Central memory CD4-positive, alpha-beta T cell (primary cell): ENCODE results near the gene NRCAM.

Source experiments
- DNase-seq: peaks from one replicate; pipeline ENCODE4 v3.0.0; 2022

The NRCAM gene

GRCh38 chr7:108236681-108237415 is 219.4 kb downstream of the NRCAM start:
- DNase-seq = no peak

- no peak for DNase-seq
Measured at GRCh38 chr7:108235451-108236061, 220.7 kb downstream of the NRCAM start.

- DNase-seq = no peak
Measured at GRCh38 chr7:108234971-108235450, 221.2 kb downstream of the NRCAM start.

DNA sequence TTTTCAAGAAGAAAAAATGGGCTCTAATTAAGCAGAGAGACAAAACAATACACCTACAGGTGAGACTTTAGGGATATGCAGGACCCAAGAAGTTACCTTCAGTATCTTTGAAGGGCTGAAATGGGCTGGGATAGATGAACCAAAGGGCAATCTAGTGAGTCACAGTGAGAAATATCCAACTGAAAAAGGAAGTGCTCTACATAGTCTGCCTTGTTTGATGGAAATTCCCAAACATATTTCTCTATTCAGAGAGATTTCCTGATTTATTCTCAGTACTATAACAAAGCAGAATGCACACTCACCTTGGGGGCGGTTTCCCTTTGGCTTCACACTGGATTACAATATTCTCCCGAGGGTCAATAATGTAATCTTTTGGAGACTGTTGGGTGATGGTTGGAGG is 222.0 kb downstream of the NRCAM start:
- DNase-seq = no peak

- no peak for DNase-seq
Measured at GRCh38 chr7:108232076-108232475, 224.2 kb downstream of the NRCAM start.

- no peak for DNase-seq
Measured at GRCh38 chr7:108231221-108231620, 225.0 kb downstream of the NRCAM start.

- no peak for DNase-seq
Measured at GRCh38 chr7:108227366-108227765, 228.9 kb downstream of the NRCAM start.

DNA sequence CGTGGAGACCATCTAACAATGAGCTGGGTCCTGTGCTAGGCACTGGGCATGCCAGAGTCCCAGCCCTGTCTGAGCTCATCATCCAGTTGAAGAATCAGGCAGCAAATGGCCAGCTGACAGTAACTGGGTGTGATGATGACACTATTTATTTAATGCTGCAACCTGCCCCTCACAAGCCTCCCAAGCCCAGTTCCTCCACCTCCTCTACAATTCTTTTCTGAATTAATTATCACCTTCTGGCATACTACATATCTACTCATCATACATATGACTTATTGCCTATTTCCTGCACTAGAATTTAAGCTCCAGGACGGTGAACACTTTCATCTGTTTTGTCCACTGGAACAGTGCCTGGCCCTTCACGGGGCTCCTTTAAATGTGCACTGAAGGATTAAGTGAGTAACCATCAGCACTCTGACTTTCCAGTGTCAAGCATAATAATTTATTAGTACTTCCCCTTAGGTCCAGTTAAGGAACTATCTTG is 229.4 kb downstream of the NRCAM start:
- DNase-seq = no peak

- no peak for DNase-seq
Measured at GRCh38 chr7:108225531-108226181, 230.6 kb downstream of the NRCAM start.

- no peak for DNase-seq
Measured at GRCh38 chr7:108224387-108224786, 231.8 kb downstream of the NRCAM start.

DNA sequence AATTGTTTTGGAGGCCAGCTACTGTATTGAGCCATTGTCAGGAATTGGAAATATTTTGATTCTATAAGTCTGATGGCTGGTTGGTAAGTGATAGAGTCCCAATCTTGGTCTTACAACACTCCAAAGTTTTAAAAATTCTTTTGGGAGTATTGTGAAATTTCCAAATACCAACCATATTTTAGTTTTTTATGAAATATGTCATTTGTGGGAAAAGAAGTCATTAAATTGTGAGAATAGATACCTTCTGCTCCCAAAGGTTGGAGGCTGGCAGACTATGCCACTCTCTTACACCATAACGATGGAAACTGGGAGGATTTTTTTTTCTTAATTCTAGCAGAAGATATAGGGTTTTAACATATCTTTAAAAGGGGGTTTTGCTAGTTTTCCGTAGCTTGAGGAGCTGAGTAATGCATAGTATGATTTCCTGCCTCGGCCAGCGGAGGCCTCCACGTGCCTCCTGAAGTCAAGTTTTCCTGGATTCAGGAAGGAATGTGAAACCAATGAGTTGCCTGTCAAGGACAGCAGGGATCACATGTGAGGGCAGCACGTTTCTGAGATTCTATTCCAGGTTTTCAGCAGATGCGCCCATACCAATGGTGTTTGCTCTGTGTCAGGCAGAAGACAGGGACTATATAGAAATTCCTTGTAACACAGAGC is 233.9 kb downstream of the NRCAM start:
- no peak for DNase-seq

- DNase-seq = no peak
Measured at GRCh38 chr7:108211382-108212201, 244.6 kb downstream of the NRCAM start.

DNA sequence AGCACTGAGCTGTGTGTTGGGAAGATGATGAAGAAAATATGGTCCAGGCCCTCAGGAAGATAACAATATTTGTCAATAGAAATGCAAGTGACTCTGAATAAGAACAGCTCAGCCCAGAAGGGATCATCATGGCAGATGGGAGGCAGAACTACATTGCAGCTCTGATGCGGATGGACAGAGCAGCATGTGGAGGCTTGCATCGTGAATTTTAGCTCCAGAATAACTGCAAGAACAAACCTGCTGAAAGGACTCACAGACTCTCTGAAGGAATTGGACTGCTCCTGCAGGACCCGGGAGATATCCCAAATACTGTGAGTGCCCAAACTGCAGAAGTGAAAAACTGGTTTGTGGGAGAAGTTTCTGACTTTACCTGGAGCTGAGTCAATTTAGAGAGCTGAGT is 245.4 kb downstream of the NRCAM start:
- DNase-seq = no peak

DNA sequence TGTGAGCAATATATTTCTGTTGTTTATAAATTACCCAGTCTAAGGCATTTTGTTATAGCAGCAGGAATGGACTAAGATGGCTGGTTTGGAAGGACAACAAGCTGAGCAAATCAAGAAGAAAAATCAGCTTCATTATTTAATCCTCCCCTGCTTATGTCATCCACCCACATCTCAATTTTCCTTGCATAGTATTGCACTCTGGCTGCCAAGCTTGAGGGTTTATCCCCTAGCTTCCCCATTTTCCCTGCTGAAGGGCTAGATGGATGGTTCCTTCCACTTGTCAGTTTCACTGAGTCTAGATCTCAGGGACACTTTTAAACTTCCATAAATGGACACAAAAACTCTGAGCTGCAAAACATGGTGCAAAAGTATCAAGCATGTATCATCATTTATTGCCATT is 250.9 kb downstream of the NRCAM start:
- no peak for DNase-seq

- no peak for DNase-seq
Measured at GRCh38 chr7:108204281-108204796, 251.9 kb downstream of the NRCAM start.

DNA sequence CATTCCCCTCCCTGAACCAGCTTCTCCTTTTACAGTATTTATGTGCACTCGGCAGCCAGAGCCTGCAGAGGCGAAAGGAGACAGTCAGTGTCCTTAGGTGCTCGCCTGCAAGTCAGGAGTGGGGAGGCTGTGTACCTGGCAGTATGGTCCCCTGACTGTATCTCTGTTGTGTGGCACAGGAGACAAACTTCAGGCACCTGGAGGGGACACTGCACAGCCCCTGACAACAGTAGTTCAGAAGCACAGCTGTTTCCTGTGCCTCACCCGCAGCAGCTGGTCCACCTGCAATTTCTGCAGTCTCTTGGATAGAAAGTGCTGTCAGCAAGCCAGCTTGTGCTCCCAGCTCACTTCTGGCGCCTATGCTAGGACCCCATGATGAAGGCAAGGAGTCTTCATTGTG is 252.7 kb downstream of the NRCAM start:
- DNase-seq = no peak

GRCh38 chr7:108202743-108203142 is 253.5 kb downstream of the NRCAM start:
- DNase-seq = no peak

DNA sequence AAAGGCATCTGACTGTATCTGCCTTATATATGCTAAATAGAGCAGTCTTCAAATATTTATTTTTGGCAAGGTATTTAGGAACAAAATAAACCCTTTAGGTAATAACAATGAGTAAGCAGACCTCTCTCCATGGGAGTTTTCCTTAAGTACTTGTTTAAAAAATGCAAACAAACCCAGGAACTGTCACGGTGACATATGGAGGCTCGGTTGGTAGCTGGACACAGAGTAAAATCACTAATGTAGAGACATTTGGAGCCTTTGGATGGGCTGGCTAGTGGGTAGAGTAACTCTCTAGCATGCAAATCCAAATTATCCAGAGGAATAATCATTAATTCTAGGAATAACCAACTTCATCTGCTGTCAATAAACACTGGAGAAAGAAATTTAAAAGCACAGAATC is 254.5 kb downstream of the NRCAM start:
- no peak for DNase-seq

DNA sequence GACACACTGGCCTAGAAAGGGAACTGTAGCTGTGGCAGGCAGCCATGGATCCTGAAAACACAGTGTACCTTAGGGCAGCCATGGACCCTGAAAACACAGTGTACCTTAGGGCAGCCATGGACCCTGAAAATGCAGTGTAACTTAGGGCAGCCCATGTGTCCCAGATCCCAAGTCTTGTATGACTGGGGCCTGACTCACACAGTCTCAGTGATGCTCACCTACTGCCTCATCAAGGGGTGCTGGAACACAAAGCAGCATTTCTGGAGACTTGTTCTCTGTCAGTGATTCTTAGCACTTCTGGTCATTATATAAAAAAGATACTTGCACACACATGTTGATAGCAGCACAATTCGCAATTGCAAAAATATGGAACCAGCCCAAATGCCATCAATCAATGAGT is 255.9 kb downstream of the NRCAM start:
- no peak for DNase-seq

DNA sequence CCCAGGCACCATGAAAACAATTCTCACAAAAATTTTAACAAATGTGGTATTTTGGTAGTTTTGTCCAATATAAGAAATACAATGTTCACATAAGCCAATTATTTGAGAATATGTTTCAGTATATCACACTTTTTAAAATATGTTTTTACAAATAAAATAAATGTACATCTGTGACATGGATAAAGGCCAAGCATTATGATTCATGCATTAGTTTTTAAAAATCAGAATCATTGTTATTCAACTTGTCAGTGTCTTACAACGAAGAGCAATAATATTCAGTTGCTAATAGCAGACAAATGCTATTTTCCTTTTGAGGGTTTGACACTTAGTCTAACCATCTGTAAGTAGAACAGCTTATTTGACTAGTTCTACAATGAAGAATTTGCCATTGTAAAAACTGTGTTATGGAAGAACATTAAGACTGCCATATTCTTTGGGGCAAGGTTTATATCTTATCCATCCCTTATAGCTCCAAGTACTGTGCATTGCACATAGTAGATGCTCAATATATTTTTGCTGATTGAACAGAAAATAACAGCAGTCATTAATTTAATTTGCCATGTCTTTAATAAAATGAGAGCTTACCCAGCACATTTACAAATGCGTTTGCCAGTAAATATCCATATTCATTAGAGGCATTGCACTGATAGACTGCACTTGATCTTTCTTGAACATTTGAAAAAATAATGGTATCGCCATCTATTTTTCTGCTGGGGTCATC is 258.7 kb downstream of the NRCAM start:
- DNase-seq = no peak

- no peak for DNase-seq
Measured at GRCh38 chr7:108196004-108196403, 260.2 kb downstream of the NRCAM start.
